Ovary (tissue), 3 donors: Measurements from ENCODE around the gene CLCN2.

ENCODE experiments used
- CTCF ChIP-seq, 3 donors: fragments of 450-650 bp in 2 of 3; fragments of 200-600 bp in 1 of 3; IDR thresholded peaks; one replicate each; pipeline versions ENCODE4 v1.5.1 to v1.8.0; 2016 to 2022; ENCODE audit warnings: antibody characterized with exemption in 3 of 3, mild to moderate bottlenecking in 1 of 3
- POLR2A ChIP-seq: fragments of 450-650 bp; IDR thresholded peaks from one replicate; pipeline ENCODE4 v1.6.1; 2017; ENCODE audit warnings: antibody characterized with exemption, mild to moderate bottlenecking, moderate library complexity
- donor health status: DM: no; HTN: no; CAD: no.

- TF ChIP-seq CTCF (IDR thresholded peaks at IDR 0.05) (no peak), POLR2A (no peak)
These were observed 34.2 kb downstream of the CLCN2 start for GRCh38 chr3:184327171-184327570.
